B cell (primary cell): ENCODE measurements around the gene RNF32.

Experiments used
- EZH2 ChIP-seq: IDR thresholded peaks from 2 replicates; pipeline ENCODE4 v1.6.1; 2012; ENCODE audit warnings: borderline replicate concordance, low read depth, mild to moderate bottlenecking, moderate library complexity, low read length; ENCODE audit not compliant: insufficient read depth, poor library complexity, severe bottlenecking
- TF ChIP-seq, protein P1 (sequence below): fragments of 200-600 bp; IDR thresholded peaks from one replicate; pipeline ENCODE4 v1.8.0; 2022; ENCODE audit warnings: antibody characterized with exemption, mild to moderate bottlenecking

GRCh38 chr7:156621652-156622051 lies 18.9 kb upstream of the RNF32 start:
- TF ChIP-seq, protein P1, sequence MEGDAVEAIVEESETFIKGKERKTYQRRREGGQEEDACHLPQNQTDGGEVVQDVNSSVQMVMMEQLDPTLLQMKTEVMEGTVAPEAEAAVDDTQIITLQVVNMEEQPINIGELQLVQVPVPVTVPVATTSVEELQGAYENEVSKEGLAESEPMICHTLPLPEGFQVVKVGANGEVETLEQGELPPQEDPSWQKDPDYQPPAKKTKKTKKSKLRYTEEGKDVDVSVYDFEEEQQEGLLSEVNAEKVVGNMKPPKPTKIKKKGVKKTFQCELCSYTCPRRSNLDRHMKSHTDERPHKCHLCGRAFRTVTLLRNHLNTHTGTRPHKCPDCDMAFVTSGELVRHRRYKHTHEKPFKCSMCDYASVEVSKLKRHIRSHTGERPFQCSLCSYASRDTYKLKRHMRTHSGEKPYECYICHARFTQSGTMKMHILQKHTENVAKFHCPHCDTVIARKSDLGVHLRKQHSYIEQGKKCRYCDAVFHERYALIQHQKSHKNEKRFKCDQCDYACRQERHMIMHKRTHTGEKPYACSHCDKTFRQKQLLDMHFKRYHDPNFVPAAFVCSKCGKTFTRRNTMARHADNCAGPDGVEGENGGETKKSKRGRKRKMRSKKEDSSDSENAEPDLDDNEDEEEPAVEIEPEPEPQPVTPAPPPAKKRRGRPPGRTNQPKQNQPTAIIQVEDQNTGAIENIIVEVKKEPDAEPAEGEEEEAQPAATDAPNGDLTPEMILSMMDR = no peak
- TF ChIP-seq EZH2 = no peak
